HPDE6-E6E7 (cell line): ENCODE data around the gene FOXP3.

Source experiments
- DNase-seq: peaks from one replicate; pipeline ENCODE4 v3.0.0; 2011; ENCODE audit warnings: missing footprints; ENCODE audit errors: extremely low spot score

The FOXP3 gene

GRCh38 chrX:49214416-49214815 is 50.1 kb downstream of the FOXP3 start:
- DNase-seq = no peak

- DNase-seq = no peak
Measured at GRCh38 chrX:49212861-49213260, 51.6 kb downstream of the FOXP3 start.

GRCh38 chrX:49212209-49212608 is 52.3 kb downstream of the FOXP3 start:
- no peak for DNase-seq

GRCh38 chrX:49211074-49211473 is 53.4 kb downstream of the FOXP3 start:
- no peak for DNase-seq

GRCh38 chrX:49210406-49210805 is 54.1 kb downstream of the FOXP3 start:
- DNase-seq = no peak

GRCh38 chrX:49209434-49210251 is 54.9 kb downstream of the FOXP3 start:
- no peak for DNase-seq

- no peak for DNase-seq
Measured at GRCh38 chrX:49208399-49208798, 56.1 kb downstream of the FOXP3 start.

GRCh38 chrX:49206543-49206942 is 58.0 kb downstream of the FOXP3 start:
- no peak for DNase-seq

- DNase-seq = no peak
Measured at GRCh38 chrX:49205443-49205842, 59.1 kb downstream of the FOXP3 start.

- no peak for DNase-seq
Measured at GRCh38 chrX:49204709-49205108, 59.8 kb downstream of the FOXP3 start.

- DNase-seq = no peak
Measured at GRCh38 chrX:49204017-49204416, 60.5 kb downstream of the FOXP3 start.

GRCh38 chrX:49203536-49203935 is 61.0 kb downstream of the FOXP3 start:
- DNase-seq = no peak

- DNase-seq = no peak
Measured at GRCh38 chrX:49202022-49202421, 62.5 kb downstream of the FOXP3 start.
